Karpas-422 (cell line): ENCODE data around the gene LAPTM5. TPM values are rescaled to one million over a fixed set of nuclear protein-coding genes. Genes with fewer than 3 reads are reported as not detected.

Source experiments
- DNase-seq: peaks from one replicate; pipeline ENCODE4 v3.0.0-alpha.2; 2015
- H2AFZ ChIP-seq: fragments of 200-600 bp; sonication (generic); 2 replicates; pipeline ENCODE4 v1.6.1; 2014; ENCODE audit warnings: antibody characterized with exemption, low read length, mixed read lengths
- H3K27ac ChIP-seq: fragments of 200-600 bp; sonication (generic); 2 replicates; pipeline ENCODE4 v1.5.1; 2014; ENCODE audit warnings: mild to moderate bottlenecking, low read length, moderate library complexity
- H3K27me3 ChIP-seq: fragments of 200-600 bp; sonication (generic); 2 replicates; pipeline ENCODE4 v1.6.1; 2014; ENCODE audit warnings: low read length, mixed read lengths
- H3K36me3 ChIP-seq: fragments of 200-600 bp; sonication (generic); 2 replicates; pipeline ENCODE4 v1.6.1; 2014; ENCODE audit warnings: low read length, mixed read lengths; ENCODE audit not compliant: insufficient read depth
- H3K4me1 ChIP-seq: fragments of 200-600 bp; sonication (generic); 2 replicates; pipeline ENCODE4 v1.6.1; 2014; ENCODE audit warnings: mild to moderate bottlenecking, low read length, mixed read lengths
- H3K4me2 ChIP-seq: fragments of 200-600 bp; sonication (generic); 2 replicates; pipeline ENCODE4 v1.6.1; 2014; ENCODE audit warnings: low read length, low read depth, mild to moderate bottlenecking; ENCODE audit not compliant: poor library complexity, severe bottlenecking
- H3K4me3 ChIP-seq: fragments of 200-600 bp; sonication (generic); 2 replicates; pipeline ENCODE4 v1.5.1; 2014; ENCODE audit warnings: mild to moderate bottlenecking, antibody characterized with exemption, low read length, mixed read lengths
- H3K79me2 ChIP-seq: fragments of 200-600 bp; sonication (generic); 2 replicates; pipeline ENCODE4 v1.6.1; 2014; ENCODE audit warnings: mild to moderate bottlenecking, low read length, mixed read lengths
- H3K9ac ChIP-seq: fragments of 200-600 bp; sonication (generic); 2 replicates; pipeline ENCODE4 v1.6.0; 2014; ENCODE audit warnings: low read length
- H3K9me2 ChIP-seq: fragments of 200-600 bp; sonication (generic), shearing (Covaris generic); replicated peaks from 2 replicates; pipeline ENCODE4 v1.6.0; 2014; ENCODE audit warnings: mild to moderate bottlenecking, low read length, moderate library complexity; ENCODE audit not compliant: insufficient read depth
- H3K9me3 ChIP-seq: fragments of 300-700, 200-600 bp; sonication (generic); 2 replicates; pipeline ENCODE4 v1.6.1; 2014; ENCODE audit warnings: low read length, mixed read lengths
- H4K20me1 ChIP-seq: fragments of 200-600 bp; sonication (generic); 2 replicates; pipeline ENCODE4 v1.6.1; 2014; ENCODE audit warnings: mild to moderate bottlenecking, antibody characterized with exemption, low read length, low read depth; ENCODE audit not compliant: insufficient read depth
- total RNA-seq: library from RNA; depleted of rRNA; stranded (reverse); fragments of >200 nt; shearing (Covaris generic); gene quantifications from 2 replicates; pipeline ENCODE4 v1.2.3, GENCODE V29; 2014; ENCODE audit warnings: low replicate concordance

LAPTM5 gene
- total RNA-seq, 1 experiment from 2014 or later: 184 TPM

- H3K79me2 ChIP-seq: no peaks in the 10 kb centered on the region
- H4K20me1 ChIP-seq: no peaks in the 10 kb centered on the region
- peak; percentile 68 for DNase-seq
- H3K27me3 ChIP-seq: no peaks in the 10 kb centered on the region
- H3K4me2 ChIP-seq: peak overlapping the region; percentile 53
- no peaks in the 10 kb centered on the region for H3K9me3 ChIP-seq
- peak overlapping the region; percentile 1; the same call in 1 of the 2 replicates for H3K4me3 ChIP-seq
- 0 out of 2 replicates have a peak overlapping the region, but pooled peaks have one; percentile 1 for H3K9ac ChIP-seq
- H3K36me3 ChIP-seq: no peaks in the 10 kb centered on the region
- H3K9me2 ChIP-seq: no peaks in the 10 kb centered on the region
- 0 out of 2 replicates have a peak overlapping the region, but pooled peaks have one; percentile 42 for H2AFZ ChIP-seq
- H3K27ac ChIP-seq: no peak overlapping the region; the same call in 1 of the 2 replicates
- H3K4me1 ChIP-seq: peaks cover 72% of the 10 kb centered on the region
These were observed 59.8 kb downstream of the LAPTM5 start for GRCh38 chr1:30697571-30698376.

- H3K4me2 ChIP-seq: peak overlapping the region; percentile 53
- H3K4me3 ChIP-seq: peak overlapping the region; percentile 1; the same call in 1 of the 2 replicates
- H3K27ac ChIP-seq: no peak overlapping the region
- H4K20me1 ChIP-seq: no peaks in the 10 kb centered on the region
- H2AFZ ChIP-seq: no peak overlapping the region
- no peak overlapping the region for H3K9ac ChIP-seq
- no peaks in the 10 kb centered on the region for H3K27me3 ChIP-seq
- peaks cover 82% of the 10 kb centered on the region for H3K4me1 ChIP-seq
- H3K9me2 ChIP-seq: no peaks in the 10 kb centered on the region
- H3K36me3 ChIP-seq: no peaks in the 10 kb centered on the region
- H3K79me2 ChIP-seq: no peaks in the 10 kb centered on the region
- no peak for DNase-seq
- H3K9me3 ChIP-seq: no peaks in the 10 kb centered on the region
These were observed 60.7 kb downstream of the LAPTM5 start for GRCh38 chr1:30696831-30697230.

GRCh38 chr1:30695439-30695841 lies 62.1 kb downstream of the LAPTM5 start:
- Histone ChIP-seq H2AFZ (no peak overlapping the region), H3K79me2 (no peaks in the 10 kb centered on the region), H3K9me2 (no peaks in the 10 kb centered on the region), H3K36me3 (no peaks in the 10 kb centered on the region), H3K27me3 (no peaks in the 10 kb centered on the region), H3K9me3 (no peaks in the 10 kb centered on the region), H3K4me3 (no peak overlapping the region), H3K9ac (no peak overlapping the region), H3K4me2 (no peak overlapping the region), H3K27ac (no peak overlapping the region; the same call in 1 of the 2 replicates), H4K20me1 (no peaks in the 10 kb centered on the region), H3K4me1 (peaks cover 85% of the 10 kb centered on the region)
- DNase-seq: peak; percentile 48

- Histone ChIP-seq H3K27ac (peak overlapping the region; percentile 11; the same call in 1 of the 2 replicates), H3K79me2 (no peaks in the 10 kb centered on the region), H2AFZ (no peak overlapping the region), H3K27me3 (no peaks in the 10 kb centered on the region), H3K4me3 (peak overlapping the region; percentile 23; the same call in 1 of the 2 replicates), H3K9me3 (no peaks in the 10 kb centered on the region), H3K36me3 (no peaks in the 10 kb centered on the region), H3K9ac (peak overlapping the region; percentile 12), H3K4me1 (peaks cover 94% of the 10 kb centered on the region), H3K4me2 (peak overlapping the region; percentile 47), H4K20me1 (no peaks in the 10 kb centered on the region), H3K9me2 (no peaks in the 10 kb centered on the region)
- peak; percentile 50 for DNase-seq
These were observed 63.0 kb downstream of the LAPTM5 start for GRCh38 chr1:30694280-30695175.

- H3K4me1 ChIP-seq: peaks cover 99% of the 10 kb centered on the region
- no peaks in the 10 kb centered on the region for H4K20me1 ChIP-seq
- H3K9me2 ChIP-seq: no peaks in the 10 kb centered on the region
- H3K79me2 ChIP-seq: no peaks in the 10 kb centered on the region
- no peak for DNase-seq
- H3K27ac ChIP-seq: peak overlapping the region; percentile 98; the same call in 1 of the 2 replicates
- H2AFZ ChIP-seq: 0 out of 2 replicates have a peak overlapping the region, but pooled peaks have one; percentile 0
- peak overlapping the region; percentile 30 for H3K4me2 ChIP-seq
- no peaks in the 10 kb centered on the region for H3K27me3 ChIP-seq
- peak overlapping the region; percentile 7; the same call in 1 of the 2 replicates for H3K9ac ChIP-seq
- no peaks in the 10 kb centered on the region for H3K9me3 ChIP-seq
- H3K36me3 ChIP-seq: no peaks in the 10 kb centered on the region
- no peak overlapping the region for H3K4me3 ChIP-seq
These were observed 63.8 kb downstream of the LAPTM5 start for GRCh38 chr1:30693822-30694221.

GRCh38 chr1:30693366-30693765 lies 64.2 kb downstream of the LAPTM5 start:
- Histone ChIP-seq H3K4me2 (peak overlapping the region; percentile 30), H3K27ac (peak overlapping the region; percentile 98), H3K4me1 (peaks cover 99% of the 10 kb centered on the region), H3K4me3 (peak overlapping the region; percentile 5; the same call in 1 of the 2 replicates), H3K9me3 (no peaks in the 10 kb centered on the region), H3K9ac (peak overlapping the region; percentile 7; the same call in 1 of the 2 replicates), H3K9me2 (no peaks in the 10 kb centered on the region), H4K20me1 (no peaks in the 10 kb centered on the region), H3K79me2 (no peaks in the 10 kb centered on the region), H3K36me3 (no peaks in the 10 kb centered on the region), H2AFZ (0 out of 2 replicates have a peak overlapping the region, but pooled peaks have one; percentile 0), H3K27me3 (no peaks in the 10 kb centered on the region)
- DNase-seq: no peak

- Histone ChIP-seq H3K79me2 (no peaks in the 10 kb centered on the region), H3K36me3 (no peaks in the 10 kb centered on the region), H2AFZ (peak overlapping the region; percentile 0; the same call in 1 of the 2 replicates), H3K27ac (peak overlapping the region; percentile 98), H3K4me3 (peak overlapping the region; percentile 5; the same call in 1 of the 2 replicates), H4K20me1 (no peaks in the 10 kb centered on the region), H3K4me2 (peak overlapping the region; percentile 30), H3K9ac (peak overlapping the region; percentile 7; the same call in 1 of the 2 replicates), H3K4me1 (peaks cover 99% of the 10 kb centered on the region), H3K27me3 (no peaks in the 10 kb centered on the region), H3K9me2 (no peaks in the 10 kb centered on the region), H3K9me3 (no peaks in the 10 kb centered on the region)
- no peak for DNase-seq
These were observed 64.6 kb downstream of the LAPTM5 start for GRCh38 chr1:30692948-30693301.
